GM19438 (cell line): ENCODE results near the gene STBD1.
"Not testable (repeated sequence)": the region's sequence is repeated elsewhere in the genome, so short reads cannot be mapped to it uniquely, and the experiment has no call there.

Experiments
- ATAC-seq: cut with Tn5 transposase; IDR thresholded peaks from one replicate; pipeline ENCODE4 v1.9.1; 2021; ENCODE audit warnings: low read depth; ENCODE audit not compliant: unreplicated experiment

STBD1 gene

DNA sequence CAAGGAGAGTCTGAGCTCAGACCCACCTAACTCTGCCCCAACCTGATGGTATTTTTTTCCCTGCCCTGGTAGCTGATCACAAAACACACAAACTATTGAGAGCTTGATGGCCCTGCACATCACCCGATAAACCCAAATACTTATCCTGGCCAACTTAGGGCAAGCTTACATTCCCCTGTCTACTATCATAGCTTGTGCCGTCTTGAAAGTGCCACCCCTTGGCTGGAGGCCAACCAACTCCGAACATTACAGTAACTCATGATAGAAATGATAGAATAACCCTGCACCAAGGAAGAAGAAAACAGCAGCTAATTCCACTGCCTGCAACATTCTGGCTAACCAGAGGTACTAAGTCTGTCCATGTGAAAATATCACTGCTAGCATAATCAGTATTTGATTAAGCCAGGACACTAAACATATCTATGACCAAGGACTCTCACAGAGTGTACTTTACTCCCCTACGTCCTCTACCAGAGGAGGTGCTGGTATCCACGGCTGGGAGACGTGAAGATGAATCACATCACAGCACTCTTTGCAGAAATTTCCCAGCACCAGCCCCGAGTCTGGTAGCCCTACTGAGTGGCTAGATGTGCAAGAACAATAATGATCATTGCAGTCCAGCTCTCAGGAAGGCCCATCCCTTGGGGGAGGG lies 8.9 kb downstream of the STBD1 start:
- ATAC-seq, result no peak

DNA sequence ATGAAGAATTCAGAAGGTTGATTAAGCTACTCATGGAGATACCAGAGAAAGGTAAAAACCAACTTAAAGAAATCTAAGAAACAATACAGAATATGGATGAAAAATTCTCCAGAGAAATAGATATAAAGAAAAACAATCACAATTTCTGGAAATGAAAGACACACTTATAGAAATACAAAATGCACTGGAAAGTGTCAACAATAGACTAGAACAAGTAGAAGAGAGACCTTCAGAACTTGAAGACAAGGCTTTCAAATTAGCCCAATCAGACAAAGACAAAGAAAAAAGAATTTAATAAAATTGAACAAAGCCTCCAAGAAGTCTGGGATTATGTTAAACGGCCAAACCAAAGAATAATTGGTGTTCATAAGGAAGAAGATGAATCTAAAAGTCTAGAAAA lies 9.6 kb downstream of the STBD1 start:
- no peak for ATAC-seq

GRCh38 chr4:76322236-76322635 lies 15.7 kb downstream of the STBD1 start:
- no peak for ATAC-seq

DNA sequence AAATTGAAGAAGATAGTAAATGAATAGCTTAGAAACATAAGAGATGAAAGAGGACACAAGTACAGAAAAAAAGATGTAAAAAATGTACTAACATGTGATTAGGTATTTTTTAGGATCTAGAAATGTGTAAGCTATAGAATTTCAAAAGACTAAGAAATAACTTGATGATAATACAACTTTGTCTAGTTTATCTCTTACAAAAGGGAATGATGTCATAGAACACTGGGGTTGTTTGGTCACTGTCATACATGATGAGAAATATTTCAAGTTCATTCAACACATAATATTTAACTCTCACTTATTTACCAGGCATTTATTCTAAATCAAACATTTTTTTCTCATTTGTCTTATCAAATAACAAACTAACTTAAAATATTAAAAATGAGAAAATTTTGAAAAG lies 18.5 kb downstream of the STBD1 start:
- no peak for ATAC-seq

DNA sequence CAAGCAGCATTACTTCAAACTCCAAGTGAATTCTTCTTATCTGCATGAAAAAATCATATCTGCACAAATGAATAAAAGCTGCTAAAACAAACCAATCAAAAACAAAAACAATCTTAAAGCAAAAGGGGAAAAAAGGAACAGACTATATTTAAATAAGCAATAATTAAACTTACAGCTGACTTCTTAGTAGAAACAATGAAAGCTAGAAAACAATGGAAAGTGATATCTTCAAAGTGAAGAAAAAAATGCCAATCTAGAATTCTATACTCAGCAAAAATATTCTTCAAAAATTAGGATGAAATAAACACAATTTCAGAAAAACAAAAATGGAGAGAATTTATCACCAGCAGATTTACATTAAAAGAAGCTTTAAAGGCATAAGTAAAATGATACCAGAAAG lies 20.0 kb downstream of the STBD1 start:
- no peak for ATAC-seq

DNA sequence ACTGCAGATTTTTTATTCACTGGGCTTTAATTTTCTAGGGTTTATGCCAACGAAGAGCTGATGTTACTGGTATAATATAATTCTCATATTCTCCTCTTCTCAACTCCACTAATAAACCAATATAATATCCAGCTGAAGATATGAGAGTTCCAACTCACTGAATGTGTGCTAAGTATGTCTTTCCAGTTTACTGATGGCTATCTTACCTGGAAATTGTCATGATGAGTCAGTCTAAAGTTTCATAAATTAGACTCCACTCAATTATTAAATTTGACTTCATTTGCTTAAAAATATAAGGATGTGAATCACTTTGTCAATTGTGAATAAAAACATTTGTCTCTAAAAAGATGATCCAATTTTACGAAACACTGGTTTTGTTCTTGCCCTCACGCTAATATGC lies 28.4 kb downstream of the STBD1 start:
- ATAC-seq, result no peak

DNA sequence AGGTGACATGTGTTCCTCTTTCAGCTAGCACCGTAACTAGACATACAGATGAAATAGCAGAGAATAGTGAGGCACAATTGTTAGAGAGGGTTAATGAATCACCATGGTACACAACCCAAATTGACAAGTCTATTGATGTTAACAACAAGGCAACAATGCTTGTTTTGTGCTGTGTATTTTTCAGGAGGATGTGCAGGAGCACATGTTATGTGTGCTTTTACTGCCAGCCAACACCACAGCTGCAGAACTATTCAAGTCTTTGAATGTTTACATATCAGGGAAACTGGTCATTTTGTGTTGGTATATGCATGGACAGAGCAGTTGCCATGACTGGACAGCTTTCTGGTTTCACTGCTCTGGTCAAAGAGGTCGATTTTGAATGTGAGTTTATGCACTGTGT lies 32.8 kb downstream of the STBD1 start:
- ATAC-seq, result no peak

DNA sequence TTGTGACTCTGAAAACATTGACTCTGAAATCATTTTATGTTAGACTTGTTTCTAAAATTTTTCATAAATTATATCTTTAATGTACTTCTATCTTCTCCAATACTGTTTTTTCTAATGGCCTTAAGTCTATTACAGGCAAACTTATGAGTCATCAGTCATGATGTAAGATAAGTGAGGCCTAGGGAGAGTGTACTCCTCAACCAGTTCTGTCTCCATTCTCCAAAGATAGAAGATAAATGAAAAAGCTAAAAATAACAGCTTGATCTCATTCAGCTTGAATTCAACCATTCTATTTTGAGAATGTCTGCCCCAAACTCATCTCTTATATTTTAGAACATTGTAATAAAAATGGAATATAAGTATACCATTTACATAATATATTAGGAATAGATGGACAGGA lies 34.5 kb downstream of the STBD1 start:
- ATAC-seq, result no peak

DNA sequence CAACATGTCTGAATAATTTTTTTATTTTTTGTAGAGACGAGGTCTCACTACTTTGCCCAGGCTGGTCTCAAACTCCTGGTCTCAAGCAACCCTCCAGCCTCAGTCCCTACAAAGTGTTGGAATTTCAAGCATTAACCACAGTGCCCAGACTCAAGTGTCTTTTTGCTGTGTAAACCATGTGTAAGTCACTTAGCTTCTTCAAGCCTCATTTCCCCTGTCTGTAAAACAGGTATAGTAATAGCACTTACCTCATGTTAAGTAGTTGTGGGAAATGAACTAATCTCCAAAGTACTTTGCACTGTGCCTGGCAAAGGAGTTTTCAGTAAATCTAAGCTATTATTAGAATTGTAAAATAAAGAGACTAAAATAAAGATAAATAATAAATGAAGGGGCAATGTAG lies 35.7 kb downstream of the STBD1 start:
- no peak for ATAC-seq

- no peak for ATAC-seq
Measured at GRCh38 chr4:76342803-76343202, 36.3 kb downstream of the STBD1 start.

DNA sequence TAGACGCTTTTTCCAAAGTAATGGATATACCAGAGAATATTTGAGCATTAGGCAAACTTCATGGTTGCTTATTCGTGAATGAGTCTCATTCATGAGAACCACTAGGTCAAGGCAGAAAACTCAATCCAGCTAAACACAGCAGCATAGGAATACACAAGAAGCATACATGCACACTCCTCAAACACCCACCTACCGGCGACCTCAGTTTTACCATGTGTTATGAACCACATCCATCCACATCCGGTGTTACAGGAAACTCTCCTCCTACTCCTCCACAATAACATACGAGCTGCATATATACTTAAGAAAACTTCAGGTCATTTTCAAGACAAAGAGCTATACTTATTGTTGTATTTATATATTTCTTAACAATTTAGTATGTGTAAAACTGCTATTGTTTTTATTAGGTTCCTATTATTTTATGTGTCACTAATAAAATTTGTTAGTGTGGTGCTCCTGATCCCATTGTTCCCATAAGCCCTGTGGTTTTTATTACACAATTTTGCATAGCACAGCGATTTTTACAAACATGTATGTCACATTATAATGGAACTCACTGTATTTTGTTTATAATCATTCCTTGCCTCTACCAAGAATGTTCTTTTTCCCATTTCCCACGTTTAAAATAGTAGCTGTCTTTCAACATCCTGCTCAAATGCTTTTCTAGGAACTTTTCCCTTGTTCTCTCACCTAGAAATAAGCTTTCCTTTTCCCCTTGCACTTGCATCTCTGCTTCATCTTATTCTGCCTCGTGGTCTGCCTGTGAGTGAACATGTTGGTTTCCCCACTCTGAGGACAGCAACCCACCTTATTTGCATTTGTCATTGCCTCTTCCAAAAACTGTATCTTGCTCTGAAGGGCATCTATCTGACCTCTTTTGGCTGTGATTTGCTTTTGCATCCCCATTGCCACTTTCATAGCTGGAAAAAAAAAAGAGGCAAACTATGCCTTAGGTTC lies 48.3 kb downstream of the STBD1 start:
- ATAC-seq, result no peak

DNA sequence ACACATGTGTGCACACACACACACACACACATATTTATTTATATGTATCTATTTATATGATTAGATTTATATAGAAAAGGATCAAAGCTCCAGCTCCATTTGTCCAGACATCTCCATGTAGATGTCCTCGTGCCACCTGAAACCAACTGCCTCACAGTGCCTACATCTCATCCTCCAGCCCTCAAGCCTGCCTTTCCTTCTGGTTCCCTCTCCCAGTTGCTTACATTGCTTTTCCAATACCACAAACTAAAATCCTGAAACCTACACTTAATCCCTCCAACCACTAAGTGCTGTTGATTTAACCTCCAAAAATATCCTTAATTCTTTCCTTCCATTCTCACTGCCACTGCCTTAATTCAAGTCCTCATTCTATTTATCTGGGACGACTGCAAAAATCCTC lies 51.4 kb downstream of the STBD1 start:
- no peak for ATAC-seq

DNA sequence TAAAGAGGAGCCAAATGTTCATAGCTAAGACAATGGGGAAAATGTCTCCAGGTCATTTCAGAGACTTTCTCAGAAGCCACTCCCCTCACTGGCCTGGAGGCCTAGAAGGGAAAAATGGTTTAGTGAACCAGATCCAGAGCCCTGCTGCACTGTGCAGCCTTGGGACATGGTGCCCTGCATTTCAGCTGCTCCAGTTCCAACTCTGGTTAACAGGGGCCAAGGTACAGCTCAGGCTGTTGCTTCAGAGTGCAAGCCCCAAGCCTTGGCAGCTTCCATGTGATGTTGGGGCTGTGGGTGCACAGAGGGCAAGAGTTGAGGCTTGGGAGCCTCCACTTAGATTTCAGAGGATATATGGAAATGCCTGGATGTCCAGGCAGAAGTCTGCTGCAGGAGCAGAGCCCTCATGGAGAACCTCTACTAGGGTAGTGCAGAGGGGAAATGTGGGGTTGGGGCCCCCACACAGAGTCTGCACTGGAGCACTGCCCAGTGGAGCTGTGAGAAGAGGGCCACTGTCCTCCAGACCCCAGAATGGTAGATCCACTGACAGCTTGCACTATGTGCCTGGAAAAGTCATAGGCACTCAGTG lies 53.4 kb downstream of the STBD1 start:
- not testable (repeated sequence) for ATAC-seq
